MCF 10A (cell line): ENCODE results near the gene ALDH3B2. TPM values are rescaled to one million over a fixed set of nuclear protein-coding genes. Genes with fewer than 3 reads are reported as not detected.

Experiments
- BruUV-seq: library from RNA; stranded (reverse); fragments of 400-500 nt; replicated peaks from 2 replicates; lab custom pipeline; 2021; lab: Mats Ljungman, UMichigan
- CTCF ChIA-PET: fragments of 300-600 bp; sonication (Branson Sonifier 250); formaldehyde crosslinking; extraction: SDS; loops from one replicate; lab custom pipeline; 2021; ENCODE audit warnings: antibody characterized with exemption, inconsistent platforms; lab: Yijun Ruan, JAX
- POLR2A ChIA-PET: fragments of 300-600, 350-650 bp; sonication (Branson Sonifier 250); formaldehyde crosslinking; extraction: SDS; loops from one replicate; lab custom pipeline; 2020; ENCODE audit warnings: antibody characterized with exemption, inconsistent platforms; lab: Yijun Ruan, JAX
- DNase-seq: peaks from one replicate; pipeline ENCODE4 v3.0.0-alpha.2; 2018; ENCODE audit not compliant: unreplicated experiment
- H3K27ac Mint-ChIP-seq: one replicate; pipeline ENCODE4 v1.8.0; 2022; ENCODE audit warnings: mild to moderate bottlenecking, low read depth, mixed read lengths; ENCODE audit not compliant: unreplicated experiment
- H3K27me3 Mint-ChIP-seq: one replicate; pipeline ENCODE4 v1.8.0; 2022; ENCODE audit warnings: mixed read lengths; ENCODE audit not compliant: insufficient read depth, unreplicated experiment
- H3K36me3 Mint-ChIP-seq: one replicate; pipeline ENCODE4 v1.8.0; 2022; ENCODE audit warnings: mild to moderate bottlenecking, moderate library complexity, mixed read lengths; ENCODE audit not compliant: insufficient read depth, unreplicated experiment
- H3K4me1 Mint-ChIP-seq: one replicate; pipeline ENCODE4 v1.8.0; 2022; ENCODE audit warnings: mixed read lengths; ENCODE audit not compliant: insufficient read depth, unreplicated experiment
- H3K4me3 Mint-ChIP-seq: one replicate; pipeline ENCODE4 v1.8.0; 2022; ENCODE audit warnings: mild to moderate bottlenecking, moderate library complexity, mixed read lengths; ENCODE audit not compliant: unreplicated experiment
- H3K9me3 Mint-ChIP-seq: one replicate; pipeline ENCODE4 v1.8.0; 2022; ENCODE audit warnings: mixed read lengths; ENCODE audit not compliant: unreplicated experiment
- intact Hi-C: fragments of 100-400 bp; cut with micrococcal nuclease; formaldehyde crosslinking; loops from 2 replicates; pipeline ENCODE4 v1.14.1; 2022
- total RNA-seq: library from RNA; stranded (reverse); gene quantifications from 2 replicates; pipeline ENCODE4 v1.2.3, GENCODE V29; 2022
- TF ChIP-seq, protein P1 (sequence below): fragments of 200-600 bp; IDR thresholded peaks from one replicate; pipeline ENCODE4 v1.8.0; 2022; ENCODE audit warnings: antibody characterized with exemption, mild to moderate bottlenecking; ENCODE audit not compliant: unreplicated experiment

Gene ALDH3B2
- total RNA-seq, 1 experiment from 2014 or later: not detected

DNA sequence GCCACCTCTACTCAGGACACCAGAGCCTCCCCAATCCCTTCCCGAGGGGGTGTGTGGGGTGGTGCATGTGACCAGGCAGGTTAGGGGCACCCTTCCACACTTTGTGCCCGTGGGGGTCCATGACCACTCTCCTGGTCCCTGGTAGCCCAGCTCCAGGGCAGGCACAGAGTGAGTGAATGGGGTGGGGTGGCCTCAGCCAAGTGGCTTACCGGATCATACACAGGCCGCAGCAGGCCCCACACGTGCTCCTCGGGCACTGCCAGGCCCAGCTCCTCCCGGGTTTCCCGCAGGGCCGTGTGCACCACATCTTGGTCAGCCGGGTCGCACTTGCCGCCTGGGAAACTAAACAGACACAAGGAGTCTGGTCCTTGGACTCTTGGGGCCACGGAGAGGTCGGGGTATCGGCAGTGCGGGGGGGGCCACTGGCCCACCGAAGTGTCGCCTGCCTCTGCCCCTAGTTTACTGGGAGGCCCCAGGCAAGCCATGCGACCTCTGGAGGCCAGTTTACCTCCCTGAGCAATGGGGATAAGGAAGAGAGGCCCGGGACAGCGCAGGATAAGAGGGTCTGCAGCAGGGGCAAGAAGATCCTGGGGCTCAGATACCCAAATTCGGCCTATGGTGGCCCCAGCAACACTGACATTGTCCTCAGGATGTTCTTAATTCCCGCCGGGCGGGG lies 45.6 kb downstream of the ALDH3B2 start:
- CTCF ChIA-PET: interaction anchor here (0.6 to 5.0 kb wide), 12 partner anchors 10 to 85 kb away, joined by 3 to 50 read pairs (median 4); no protein-coding TSS in a partner anchor
- intact Hi-C loops: loop anchor here (1.0 to 5.0 kb wide), 4 partner anchors 30 to 164 kb away; no protein-coding TSS in a partner anchor
- H3K36me3 Mint-ChIP-seq: no peaks in the 10 kb centered on the region
- H3K27ac Mint-ChIP-seq: no peak overlapping the region
- TF ChIP-seq, protein P1, sequence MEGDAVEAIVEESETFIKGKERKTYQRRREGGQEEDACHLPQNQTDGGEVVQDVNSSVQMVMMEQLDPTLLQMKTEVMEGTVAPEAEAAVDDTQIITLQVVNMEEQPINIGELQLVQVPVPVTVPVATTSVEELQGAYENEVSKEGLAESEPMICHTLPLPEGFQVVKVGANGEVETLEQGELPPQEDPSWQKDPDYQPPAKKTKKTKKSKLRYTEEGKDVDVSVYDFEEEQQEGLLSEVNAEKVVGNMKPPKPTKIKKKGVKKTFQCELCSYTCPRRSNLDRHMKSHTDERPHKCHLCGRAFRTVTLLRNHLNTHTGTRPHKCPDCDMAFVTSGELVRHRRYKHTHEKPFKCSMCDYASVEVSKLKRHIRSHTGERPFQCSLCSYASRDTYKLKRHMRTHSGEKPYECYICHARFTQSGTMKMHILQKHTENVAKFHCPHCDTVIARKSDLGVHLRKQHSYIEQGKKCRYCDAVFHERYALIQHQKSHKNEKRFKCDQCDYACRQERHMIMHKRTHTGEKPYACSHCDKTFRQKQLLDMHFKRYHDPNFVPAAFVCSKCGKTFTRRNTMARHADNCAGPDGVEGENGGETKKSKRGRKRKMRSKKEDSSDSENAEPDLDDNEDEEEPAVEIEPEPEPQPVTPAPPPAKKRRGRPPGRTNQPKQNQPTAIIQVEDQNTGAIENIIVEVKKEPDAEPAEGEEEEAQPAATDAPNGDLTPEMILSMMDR: no peak
- H3K4me1 Mint-ChIP-seq: no peaks in the 10 kb centered on the region
- no peak for DNase-seq
- no peaks in the 10 kb centered on the region for H3K9me3 Mint-ChIP-seq
- POLR2A ChIA-PET: interaction anchor here (0.5 to 2.8 kb wide), 7 partner anchors 10 to 49 kb away, joined by 3 to 20 read pairs (median 7); partner anchors contain the start of gene GSTP1
- no peaks in the 10 kb centered on the region for H3K27me3 Mint-ChIP-seq
- BruUV-seq: no TSS peak
- H3K4me3 Mint-ChIP-seq: peak overlapping the region; percentile 79

DNA sequence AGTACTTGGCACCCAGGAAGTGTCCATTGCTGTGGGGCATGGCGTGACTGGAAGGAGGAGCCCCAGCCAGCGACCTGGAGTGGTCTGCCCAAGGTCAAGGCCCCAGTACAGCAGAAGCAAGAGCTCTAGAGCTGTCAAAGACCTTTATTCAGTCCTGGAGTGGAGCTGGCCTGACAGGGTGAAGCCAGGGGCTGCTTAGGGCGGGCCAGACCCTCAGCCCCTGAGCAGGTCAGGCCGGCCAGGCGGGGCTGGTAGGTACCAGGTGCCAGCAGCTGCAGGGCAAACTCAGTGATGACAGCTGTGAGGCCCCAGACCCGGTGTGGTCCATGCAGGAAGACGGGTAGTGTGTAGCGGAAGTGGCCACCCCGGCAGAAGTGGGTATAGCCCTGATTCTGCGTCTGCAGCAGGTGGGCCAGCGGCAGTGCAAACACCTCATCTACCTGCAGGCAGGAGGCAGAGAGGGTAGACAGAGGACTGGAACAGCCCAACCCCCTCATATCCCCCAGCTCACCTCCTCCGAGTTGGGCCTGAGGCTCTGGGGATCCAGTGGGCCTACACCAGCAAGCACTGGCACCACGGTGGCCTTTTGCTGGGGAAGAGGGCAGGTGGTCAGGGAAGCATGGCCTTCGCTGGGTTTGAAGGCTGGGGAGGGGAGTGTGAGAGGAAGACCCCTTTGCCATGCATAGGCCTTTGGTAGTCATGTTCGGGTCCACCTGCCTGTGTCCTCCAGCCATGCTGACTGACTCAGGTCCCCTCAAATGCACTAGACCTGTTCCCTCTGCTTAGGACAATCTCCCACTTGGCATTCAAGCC lies 46.4 kb downstream of the ALDH3B2 start:
- no peaks in the 10 kb centered on the region for H3K4me1 Mint-ChIP-seq
- H3K4me3 Mint-ChIP-seq: no peak overlapping the region
- H3K27ac Mint-ChIP-seq: no peak overlapping the region
- TF ChIP-seq, protein P1: no peak
- no peak for DNase-seq
- H3K36me3 Mint-ChIP-seq: no peaks in the 10 kb centered on the region
- BruUV-seq: no TSS peak
- H3K9me3 Mint-ChIP-seq: no peaks in the 10 kb centered on the region
- H3K27me3 Mint-ChIP-seq: no peaks in the 10 kb centered on the region
- CTCF ChIA-PET: interaction anchor here (0.6 to 5.0 kb wide), 13 partner anchors 9 to 739 kb away, joined by 3 to 50 read pairs (median 4); no protein-coding TSS in a partner anchor
- intact Hi-C loops: loop anchor here (2.0 to 5.0 kb wide), 3 partner anchors 31 to 165 kb away; no protein-coding TSS in a partner anchor
- POLR2A ChIA-PET: interaction anchor here (2.8 kb wide), 1 partner anchor 29 kb away, joined by 20 read pairs; no protein-coding TSS in a partner anchor

DNA sequence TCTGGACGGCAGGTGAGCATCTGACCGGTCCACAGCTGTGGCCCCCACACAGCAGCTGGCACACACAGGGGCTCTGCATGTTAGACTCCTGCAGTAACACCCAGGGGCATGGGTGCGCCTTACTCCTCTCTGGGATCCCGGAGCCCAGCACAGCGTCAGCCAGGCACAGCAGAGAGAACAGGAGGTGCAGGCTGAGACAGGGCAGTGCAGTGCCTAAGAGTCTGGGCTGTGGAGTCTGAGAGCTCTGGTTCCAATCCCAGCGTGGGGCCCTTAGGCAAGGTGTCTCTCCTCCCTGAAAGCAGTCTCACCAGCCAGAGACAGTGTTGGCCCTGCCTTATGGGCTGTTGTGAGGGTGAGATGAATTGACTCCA lies 47.0 kb downstream of the ALDH3B2 start:
- no peaks in the 10 kb centered on the region for H3K27me3 Mint-ChIP-seq
- no peak overlapping the region for H3K4me3 Mint-ChIP-seq
- no peaks in the 10 kb centered on the region for H3K4me1 Mint-ChIP-seq
- no TSS peak for BruUV-seq
- intact Hi-C loops: loop anchor here (5.0 kb wide), 1 partner anchor 85 kb away; no protein-coding TSS in a partner anchor
- no peaks in the 10 kb centered on the region for H3K36me3 Mint-ChIP-seq
- ChIA-PET POLR2A (no interaction called here), CTCF (interaction anchor here (0.6 to 5.0 kb wide), 4 partner anchors 14 to 64 kb away, joined by 4 to 50 read pairs (median 8); no protein-coding TSS in a partner anchor)
- no peak for DNase-seq
- TF ChIP-seq, protein P1: no peak
- H3K27ac Mint-ChIP-seq: no peak overlapping the region
- H3K9me3 Mint-ChIP-seq: no peaks in the 10 kb centered on the region
